ENCODE results near the gene ISOC2.
A peak's percentile ranks its signal among the peaks of the same experiment; 100 is the strongest.

The ISOC2 gene

GRCh38 chr19:55476100-55476775 lies 14.8 kb upstream of the ISOC2 start, which contains the start of gene ZNF628:
Gene ZNF628 (plus strand): TSS chr19:55476617. CDS start chr19:55479911, 3,294 bp downstream.
- DNase-seq = peak; percentile 97

- DNase-seq = no peak
These were observed 13.1 kb upstream of the ISOC2 start for GRCh38 chr19:55474269-55475265.

GRCh38 chr19:55473225-55474012 lies 12.0 kb upstream of the ISOC2 start:
- DNase-seq = no peak

GRCh38 chr19:55472463-55472862 lies 11.0 kb upstream of the ISOC2 start:
- no peak for DNase-seq

GRCh38 chr19:55471266-55471665 lies 9.8 kb upstream of the ISOC2 start:
- no peak for DNase-seq

GRCh38 chr19:55468054-55468393 lies 6.6 kb upstream of the ISOC2 start:
- no peak for DNase-seq

GRCh38 chr19:55467236-55468053 lies 6.0 kb upstream of the ISOC2 start:
- DNase-seq = no peak

GRCh38 chr19:55466241-55466614 lies 4.8 kb upstream of the ISOC2 start:
- DNase-seq = no peak

GRCh38 chr19:55465460-55466240 lies 4.2 kb upstream of the ISOC2 start:
- no peak for DNase-seq

- no peak for DNase-seq
These were observed 3.2 kb upstream of the ISOC2 start, which contains the start of gene C19orf85 for GRCh38 chr19:55464662-55465054. Gene C19orf85 (minus strand): TSS chr19:55464751. CDS start chr19:55464554, 197 bp downstream.

- no peak for DNase-seq
These were observed 2.7 kb upstream of the ISOC2 start for GRCh38 chr19:55464039-55464661.

- no peak for DNase-seq
These were observed 2.2 kb upstream of the ISOC2 start for GRCh38 chr19:55463583-55464031.

- DNase-seq = no peak
These were observed 1.3 kb upstream of the ISOC2 start for GRCh38 chr19:55462722-55463121.

GRCh38 chr19:55461974-55462626 lies 658 bp upstream of the ISOC2 start:
- no peak for DNase-seq

GRCh38 chr19:55460670-55461258 lies 678 bp downstream of the ISOC2 start:
- DNase-seq = peak; percentile 15

- no peak for DNase-seq
These were observed 1.3 kb downstream of the ISOC2 start for GRCh38 chr19:55459950-55460657.

- no peak for DNase-seq
These were observed 1.9 kb downstream of the ISOC2 start for GRCh38 chr19:55459551-55459949.

GRCh38 chr19:55457683-55458457 lies 3.6 kb downstream of the ISOC2 start:
- no peak for DNase-seq
